Left renal pelvis (tissue), 4 donors: ENCODE results near the gene LMTK2. TPM values are rescaled to one million over a fixed set of nuclear protein-coding genes. Genes with fewer than 3 reads are reported as not detected.

Experiments used
- DNase-seq, 4 donors: peaks; one replicate each; pipeline ENCODE4 v3.0.0-alpha.2; 2013; ENCODE audit warnings: low read depth in 4 of 4, low spot score in 3 of 4
- polyA plus RNA-seq, 4 donors: library from polyadenylated mRNA; unstranded; fragments of 120-200 nt; gene quantifications; one replicate each; pipeline ENCODE4 v1.2.1, GENCODE V29; 2013; ENCODE audit not compliant: insufficient read length in 4 of 4

LMTK2 gene
- polyA plus RNA-seq, 4 donors = 8.4 to 15.3 (median 13.4) TPM

GRCh38 chr7:98199131-98199530 is 92.5 kb downstream of the LMTK2 start:
- no peak for DNase-seq

GRCh38 chr7:98200364-98200763 is 93.7 kb downstream of the LMTK2 start:
- no peak for DNase-seq

GRCh38 chr7:98202367-98203195 is 95.9 kb downstream of the LMTK2 start:
- DNase-seq = no peak

GRCh38 chr7:98203261-98203963 is 96.8 kb downstream of the LMTK2 start:
- DNase-seq = no peak

- DNase-seq = no peak
Observed at GRCh38 chr7:98203964-98204605, 97.4 kb downstream of the LMTK2 start.

GRCh38 chr7:98204670-98205069 is 98.0 kb downstream of the LMTK2 start:
- no peak for DNase-seq

GRCh38 chr7:98205162-98205845 is 98.6 kb downstream of the LMTK2 start:
- no peak for DNase-seq

GRCh38 chr7:98206451-98207330 is 100.0 kb downstream of the LMTK2 start:
- DNase-seq = no peak

- no peak for DNase-seq
Observed at GRCh38 chr7:98209166-98209920, 102.7 kb downstream of the LMTK2 start.

GRCh38 chr7:98210513-98211220 is 104.0 kb downstream of the LMTK2 start:
- no peak for DNase-seq

GRCh38 chr7:98211221-98211675 is 104.6 kb downstream of the LMTK2 start, which contains the start of gene BHLHA15:
TSS of gene BHLHA15 (plus strand) at chr7:98211439. CDS start at chr7:98212310, 871 bp downstream.
- no peak for DNase-seq

GRCh38 chr7:98211676-98212531 is 105.2 kb downstream of the LMTK2 start:
- DNase-seq = no peak

GRCh38 chr7:98212532-98213041 is 105.9 kb downstream of the LMTK2 start:
- no peak for DNase-seq

GRCh38 chr7:98213296-98213887 is 106.7 kb downstream of the LMTK2 start:
- DNase-seq = no peak

GRCh38 chr7:98213888-98214810 is 107.5 kb downstream of the LMTK2 start:
- DNase-seq = no peak

GRCh38 chr7:98214811-98215321 is 108.2 kb downstream of the LMTK2 start:
- DNase-seq = no peak
